KMS-11 (cell line): ENCODE data around the gene GRIK1.

Experiments
- H2AFZ ChIP-seq: fragments of 200-600 bp; sonication (generic); 2 replicates; pipeline ENCODE4 v1.6.1; 2016; ENCODE audit warnings: antibody characterized with exemption, mixed run types, low read depth
- H3K27ac ChIP-seq: fragments of 200-600 bp; sonication (generic); 2 replicates; pipeline ENCODE4 v1.6.1; 2016; ENCODE audit warnings: mild to moderate bottlenecking, mixed run types
- H3K27me3 ChIP-seq: fragments of 200-600 bp; sonication (generic); 2 replicates; pipeline ENCODE4 v1.6.1; 2017; ENCODE audit warnings: mild to moderate bottlenecking, low read depth, mixed run types, moderate library complexity; ENCODE audit not compliant: insufficient read depth
- H3K36me3 ChIP-seq: fragments of 200-600 bp; sonication (generic); 2 replicates; pipeline ENCODE4 v1.6.1; 2017; ENCODE audit warnings: mild to moderate bottlenecking, mixed run types; ENCODE audit not compliant: insufficient read depth
- H3K4me1 ChIP-seq: fragments of 200-600 bp; sonication (generic); 2 replicates; pipeline ENCODE4 v1.6.1; 2016; ENCODE audit warnings: mild to moderate bottlenecking, low read depth, mixed run types; ENCODE audit not compliant: poor library complexity, severe bottlenecking
- H3K4me2 ChIP-seq: fragments of 200-600 bp; sonication (generic); 2 replicates; pipeline ENCODE4 v1.7.0; 2016; ENCODE audit warnings: mild to moderate bottlenecking, mixed run types
- H3K4me3 ChIP-seq: fragments of 200-600 bp; sonication (generic); IDR thresholded peaks from 2 replicates; pipeline ENCODE4 v1.6.1; 2017; ENCODE audit warnings: low read depth, low read length, mixed read lengths; ENCODE audit not compliant: insufficient read depth
- H3K79me2 ChIP-seq: fragments of 200-600 bp; sonication (generic); 2 replicates; pipeline ENCODE4 v1.6.1; 2016; ENCODE audit warnings: low read depth, mixed run types; ENCODE audit not compliant: insufficient read depth
- H3K9ac ChIP-seq: fragments of 200-600 bp; sonication (generic); 2 replicates; pipeline ENCODE4 v1.6.1; 2016; ENCODE audit warnings: mild to moderate bottlenecking, mixed run types
- H4K20me1 ChIP-seq: fragments of 200-600 bp; sonication (generic); 2 replicates; pipeline ENCODE4 v1.6.1; 2016; ENCODE audit warnings: mild to moderate bottlenecking, mixed run types; ENCODE audit not compliant: insufficient read depth
- CTCF ChIP-seq: fragments of 200-600 bp; sonication (generic); conservative IDR thresholded peaks from 2 replicates; pipeline ENCODE4 v1.6.1; 2017; ENCODE audit warnings: low read depth, mild to moderate bottlenecking, antibody characterized with exemption, low read length, moderate library complexity, mixed read lengths

Gene GRIK1

GRCh38 chr21:29834617-29835016 is 105.2 kb downstream of the GRIK1 start:
- Histone ChIP-seq H3K4me3 (no peak overlapping the region), H3K4me2 (no peak overlapping the region)
- no peak for TF ChIP-seq CTCF

GRCh38 chr21:29832217-29832616 is 107.6 kb downstream of the GRIK1 start:
- no peaks in the 10 kb centered on the region for H3K4me1 ChIP-seq
- no peaks in the 10 kb centered on the region for H4K20me1 ChIP-seq
- no peak for TF ChIP-seq CTCF
- H3K27me3 ChIP-seq = no peaks in the 10 kb centered on the region
- no peak overlapping the region for H2AFZ ChIP-seq
- no peaks in the 10 kb centered on the region for H3K36me3 ChIP-seq
- H3K9ac ChIP-seq = no peak overlapping the region
- H3K79me2 ChIP-seq = no peaks in the 10 kb centered on the region
- H3K4me2 ChIP-seq = no peak overlapping the region
- no peak overlapping the region for H3K4me3 ChIP-seq
- H3K27ac ChIP-seq = no peak overlapping the region

More at GRCh38 chr21:29834617-29835016, 105.2 kb downstream of the GRIK1 start:
- Histone ChIP-seq H3K36me3 (no peaks in the 10 kb centered on the region), H3K79me2 (no peaks in the 10 kb centered on the region), H3K9ac (no peak overlapping the region), H3K27ac (no peak overlapping the region), H3K27me3 (no peaks in the 10 kb centered on the region), H4K20me1 (no peaks in the 10 kb centered on the region), H2AFZ (no peak overlapping the region), H3K4me1 (no peaks in the 10 kb centered on the region)

DNA sequence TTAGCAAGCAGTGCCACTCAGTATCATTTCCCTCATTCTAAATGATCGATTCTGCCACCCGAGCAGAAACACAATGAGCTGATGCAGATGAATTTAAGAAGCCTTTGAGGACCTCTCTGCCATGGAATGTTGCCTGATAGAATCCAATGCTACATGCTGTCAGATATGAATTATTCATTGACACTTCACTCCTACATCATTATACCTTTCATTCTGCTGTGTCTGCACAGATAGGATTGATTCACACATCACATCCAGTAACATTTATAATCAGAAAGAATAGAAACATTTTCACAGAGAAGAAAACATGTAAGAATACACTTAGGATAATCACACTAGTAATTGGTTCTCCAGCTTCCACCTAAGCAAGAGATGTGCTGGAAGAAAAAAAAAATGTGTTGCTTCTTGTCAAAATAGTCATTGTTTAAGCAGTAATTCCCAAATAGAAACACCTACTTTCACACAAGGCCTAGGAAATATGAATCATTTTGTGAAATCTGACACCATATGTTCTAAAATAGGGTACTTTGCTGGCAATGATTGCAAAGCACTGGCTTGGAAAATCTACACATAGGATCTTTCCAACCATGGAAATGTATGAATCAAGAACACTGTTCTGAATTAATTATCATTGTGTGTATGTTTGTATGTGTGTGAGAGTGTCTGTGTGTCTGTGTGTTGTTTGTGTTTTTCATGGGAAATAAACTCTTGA is 110.1 kb downstream of the GRIK1 start:
- no peak for TF ChIP-seq CTCF
- Histone ChIP-seq H3K79me2 (no peaks in the 10 kb centered on the region), H3K4me2 (no peak overlapping the region), H3K9ac (no peak overlapping the region), H3K4me1 (no peaks in the 10 kb centered on the region), H3K27me3 (no peaks in the 10 kb centered on the region), H3K27ac (no peak overlapping the region), H2AFZ (no peak overlapping the region), H3K4me3 (no peak overlapping the region), H4K20me1 (no peaks in the 10 kb centered on the region), H3K36me3 (no peaks in the 10 kb centered on the region)

- no peak overlapping the region for H3K9ac ChIP-seq
- H3K4me3 ChIP-seq = no peak overlapping the region
- H3K4me1 ChIP-seq = no peaks in the 10 kb centered on the region
Observed at GRCh38 chr21:29827647-29828046, 112.1 kb downstream of the GRIK1 start.

More at GRCh38 chr21:29827647-29828046, 112.1 kb downstream of the GRIK1 start:
- H3K27me3 ChIP-seq = no peaks in the 10 kb centered on the region
- TF ChIP-seq CTCF = no peak
- no peaks in the 10 kb centered on the region for H4K20me1 ChIP-seq
- H2AFZ ChIP-seq = no peak overlapping the region
- H3K27ac ChIP-seq = no peak overlapping the region
- no peaks in the 10 kb centered on the region for H3K79me2 ChIP-seq
- no peaks in the 10 kb centered on the region for H3K36me3 ChIP-seq
- no peak overlapping the region for H3K4me2 ChIP-seq
